Measurements from ENCODE around the gene LIN37. TPM values are rescaled to one million over a fixed set of nuclear protein-coding genes. Genes with fewer than 3 reads are reported as not detected.
A peak's percentile ranks its signal among the peaks of the same experiment; 100 is the strongest.

Gene LIN37
- total RNA-seq, 4 donors from 2014 or later = 6.8 to 31.6 (median 16.9) TPM

DNA sequence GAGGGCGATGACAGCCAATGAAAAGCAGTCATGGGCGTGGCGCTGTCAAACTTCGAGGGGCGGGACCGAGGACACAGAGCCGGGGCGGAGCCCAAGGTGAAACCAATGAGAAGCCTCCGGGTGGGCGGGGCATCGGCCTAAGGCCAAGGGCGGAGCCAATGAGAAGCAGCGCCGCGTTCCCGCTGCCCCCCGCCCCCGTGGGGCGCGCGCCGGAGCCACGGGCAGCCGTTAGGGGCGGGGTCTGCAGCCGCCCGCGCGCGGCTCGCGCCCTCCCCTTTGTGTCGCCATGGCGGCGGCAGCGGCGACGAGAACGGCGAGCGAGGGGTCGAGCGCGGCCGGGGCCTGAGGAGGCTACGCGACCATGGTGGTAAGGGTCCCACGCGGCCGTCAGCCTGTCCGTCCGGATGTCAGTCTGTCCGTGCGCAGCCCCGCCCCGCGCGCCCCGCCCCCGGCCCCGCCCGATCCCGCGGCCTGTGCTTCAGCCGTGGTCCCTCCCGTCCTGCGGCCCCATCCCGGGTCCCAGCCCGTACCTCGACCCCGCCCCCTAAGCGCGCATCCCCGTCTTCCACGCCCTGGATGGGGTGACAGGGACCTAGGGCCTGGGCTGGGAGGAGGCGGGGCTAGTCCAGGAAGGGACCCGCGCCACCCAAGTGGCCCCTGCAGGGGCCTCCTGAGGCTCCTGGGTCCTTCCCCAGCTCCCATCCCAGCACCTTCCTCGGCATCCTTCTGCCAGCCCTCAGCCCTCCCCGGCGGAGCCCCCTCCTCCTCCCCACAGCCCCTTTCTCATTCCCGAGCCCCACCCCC, 27.1 kb downstream of the LIN37 start, which contains the start of gene ARHGAP33:
TSS of gene ARHGAP33 (plus strand) at position 267 of the 804 bp plus-strand sequence. CDS start at position 362, 95 bp downstream.
- peak within 1 kb of the TSS; percentile 40 to 93 for H3K4me3 ChIP-seq
- DNase-seq = peak; percentile 99 to 100
- no peaks in the 10 kb centered on the region for H3K9me3 ChIP-seq
- H3K4me1 ChIP-seq = peaks cover 0 to 6% of the 10 kb centered on the region in 2 donors
- intact Hi-C loops (cut with DNase I; ENCODE audit: low total_unique reads) = no loop called here
- H3K27me3 ChIP-seq = no peaks in the 10 kb centered on the region
- no peaks in the 10 kb centered on the region for H3K36me3 ChIP-seq
- TF ChIP-seq, protein P1, sequence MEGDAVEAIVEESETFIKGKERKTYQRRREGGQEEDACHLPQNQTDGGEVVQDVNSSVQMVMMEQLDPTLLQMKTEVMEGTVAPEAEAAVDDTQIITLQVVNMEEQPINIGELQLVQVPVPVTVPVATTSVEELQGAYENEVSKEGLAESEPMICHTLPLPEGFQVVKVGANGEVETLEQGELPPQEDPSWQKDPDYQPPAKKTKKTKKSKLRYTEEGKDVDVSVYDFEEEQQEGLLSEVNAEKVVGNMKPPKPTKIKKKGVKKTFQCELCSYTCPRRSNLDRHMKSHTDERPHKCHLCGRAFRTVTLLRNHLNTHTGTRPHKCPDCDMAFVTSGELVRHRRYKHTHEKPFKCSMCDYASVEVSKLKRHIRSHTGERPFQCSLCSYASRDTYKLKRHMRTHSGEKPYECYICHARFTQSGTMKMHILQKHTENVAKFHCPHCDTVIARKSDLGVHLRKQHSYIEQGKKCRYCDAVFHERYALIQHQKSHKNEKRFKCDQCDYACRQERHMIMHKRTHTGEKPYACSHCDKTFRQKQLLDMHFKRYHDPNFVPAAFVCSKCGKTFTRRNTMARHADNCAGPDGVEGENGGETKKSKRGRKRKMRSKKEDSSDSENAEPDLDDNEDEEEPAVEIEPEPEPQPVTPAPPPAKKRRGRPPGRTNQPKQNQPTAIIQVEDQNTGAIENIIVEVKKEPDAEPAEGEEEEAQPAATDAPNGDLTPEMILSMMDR (IDR thresholded peaks at IDR 0.05) = peak in 1 of 4 experiments; percentile 9
- peak in 1 of 2 donors; percentile 48 for TF ChIP-seq POLR2A (IDR thresholded peaks at IDR 0.05)
- peak within 1 kb of the TSS; percentile 15 to 75 for H3K27ac ChIP-seq

DNA sequence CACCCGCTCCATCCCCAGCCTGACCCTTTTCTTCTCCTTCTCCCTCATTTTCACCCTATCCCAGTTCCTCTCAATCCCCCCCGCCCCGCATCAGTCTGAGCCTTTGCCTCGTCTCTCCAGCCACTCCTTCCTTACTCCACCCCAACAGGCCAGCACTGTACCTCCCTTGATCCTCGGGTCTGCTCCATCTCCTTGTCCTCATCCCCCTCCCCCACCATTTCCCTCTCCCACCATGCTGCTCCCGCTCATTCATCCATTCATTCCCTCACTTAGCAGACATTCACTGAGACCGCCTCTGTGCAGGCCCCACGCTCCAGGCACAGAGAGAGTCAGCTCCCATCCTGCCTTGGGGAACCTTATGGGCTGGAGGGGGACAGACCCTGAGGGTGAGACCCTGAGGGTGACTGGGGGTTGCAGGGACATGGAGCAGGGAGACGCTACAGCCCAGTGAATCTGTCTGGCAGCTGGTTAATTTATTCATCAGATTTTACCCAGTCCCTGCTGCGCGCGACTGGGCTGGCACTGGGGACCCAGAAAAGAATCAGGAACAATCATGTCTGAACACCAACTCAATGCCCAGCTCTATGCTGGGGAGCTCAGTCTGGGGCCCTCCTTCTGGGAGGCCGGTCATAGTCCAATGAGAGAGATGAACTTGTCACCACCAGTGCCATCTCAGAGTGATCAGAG, 27.9 kb downstream of the LIN37 start:
- Histone ChIP-seq H3K4me1 (peaks cover 0 to 6% of the 10 kb centered on the region in 2 donors), H3K36me3 (no peaks in the 10 kb centered on the region), H3K4me3 (peak overlapping the region; percentile 40 to 93), H3K9me3 (no peaks in the 10 kb centered on the region), H3K27ac (peak overlapping the region; percentile 15 to 75), H3K27me3 (no peaks in the 10 kb centered on the region)
- intact Hi-C loops (cut with DNase I; ENCODE audit: low total_unique reads) = no loop called here
- TF ChIP-seq POLR2A (IDR thresholded peaks at IDR 0.05) = no peak
- no peak for DNase-seq

DNA sequence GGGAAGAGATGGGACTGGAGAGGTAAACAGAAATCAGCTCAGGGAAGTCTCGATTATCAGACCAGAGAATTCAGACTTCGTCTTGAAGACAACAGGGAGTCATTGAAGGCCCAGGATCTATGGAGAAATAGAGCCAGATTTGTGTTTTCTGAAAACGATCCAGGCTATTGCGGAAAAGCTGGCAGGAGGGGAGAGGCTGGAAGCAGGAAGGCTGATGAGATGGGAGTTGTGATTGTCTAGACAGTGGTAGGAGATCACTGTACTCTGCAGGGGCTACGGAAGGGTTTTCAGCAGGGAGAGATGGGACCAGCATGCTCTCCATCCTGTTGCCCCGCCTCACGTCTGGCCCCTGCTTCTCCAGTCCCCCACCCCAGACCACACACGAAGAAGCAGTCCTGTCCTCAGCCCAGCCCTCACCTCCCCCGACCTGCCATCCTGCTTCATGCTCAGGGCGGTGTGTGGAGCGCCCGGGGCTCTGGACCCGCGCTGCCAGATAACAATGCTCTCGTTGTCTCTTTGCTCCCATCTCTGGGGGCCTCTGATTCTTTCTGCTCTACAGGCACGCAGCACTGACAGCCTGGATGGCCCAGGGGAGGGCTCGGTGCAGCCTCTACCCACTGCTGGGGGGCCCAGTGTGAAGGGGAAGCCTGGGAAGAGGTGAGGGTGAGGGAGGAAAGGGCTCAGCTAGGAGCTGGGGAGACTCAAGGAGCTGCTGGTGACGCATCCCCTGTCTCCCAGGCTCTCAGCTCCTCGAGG, 28.9 kb downstream of the LIN37 start:
- intact Hi-C loops (cut with DNase I; ENCODE audit: low total_unique reads) = no loop called here

DNA sequence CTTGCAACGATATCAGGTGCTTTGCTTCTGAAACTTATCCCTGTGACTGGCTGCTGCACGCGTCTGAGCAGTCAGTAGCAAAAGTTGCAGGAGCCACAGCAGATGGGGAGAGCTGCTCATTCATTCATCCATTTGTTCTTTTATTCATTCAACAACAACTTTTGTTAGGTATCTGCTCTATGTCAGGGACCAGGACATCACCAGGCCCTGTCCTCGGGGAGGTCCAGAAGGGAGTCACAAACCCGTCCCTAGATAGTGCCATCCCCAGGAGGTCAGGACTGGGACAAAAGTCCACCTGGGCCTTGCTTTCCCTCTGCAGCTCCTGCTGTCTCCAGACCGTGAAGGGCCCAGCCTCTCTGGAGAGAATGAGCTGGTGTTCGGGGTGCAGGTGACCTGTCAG, 29.6 kb downstream of the LIN37 start:
- Histone ChIP-seq H3K4me3 (no peak overlapping the region), H3K27ac (no peak overlapping the region), H3K36me3 (no peaks in the 10 kb centered on the region), H3K27me3 (no peaks in the 10 kb centered on the region), H3K4me1 (peaks cover 0 to 6% of the 10 kb centered on the region in 2 donors), H3K9me3 (no peaks in the 10 kb centered on the region)
- TF ChIP-seq POLR2A (IDR thresholded peaks at IDR 0.05) = no peak
- TF ChIP-seq, protein P1 (IDR thresholded peaks at IDR 0.05) = no peak
- intact Hi-C loops (cut with DNase I; ENCODE audit: low total_unique reads) = no loop called here
- no peak for DNase-seq

More for the DNA sequence above, 28.9 kb downstream of the LIN37 start:
- no peaks in the 10 kb centered on the region for H3K36me3 ChIP-seq
- no peak for TF ChIP-seq POLR2A (IDR thresholded peaks at IDR 0.05)
- TF ChIP-seq, protein P1 (IDR thresholded peaks at IDR 0.05) = no peak
- H3K9me3 ChIP-seq = no peaks in the 10 kb centered on the region
- H3K27ac ChIP-seq = no peak overlapping the region
- H3K4me3 ChIP-seq = no peak overlapping the region
- DNase-seq = no peak
- H3K4me1 ChIP-seq = peaks cover 0 to 6% of the 10 kb centered on the region in 2 donors
- H3K27me3 ChIP-seq = no peaks in the 10 kb centered on the region

DNA sequence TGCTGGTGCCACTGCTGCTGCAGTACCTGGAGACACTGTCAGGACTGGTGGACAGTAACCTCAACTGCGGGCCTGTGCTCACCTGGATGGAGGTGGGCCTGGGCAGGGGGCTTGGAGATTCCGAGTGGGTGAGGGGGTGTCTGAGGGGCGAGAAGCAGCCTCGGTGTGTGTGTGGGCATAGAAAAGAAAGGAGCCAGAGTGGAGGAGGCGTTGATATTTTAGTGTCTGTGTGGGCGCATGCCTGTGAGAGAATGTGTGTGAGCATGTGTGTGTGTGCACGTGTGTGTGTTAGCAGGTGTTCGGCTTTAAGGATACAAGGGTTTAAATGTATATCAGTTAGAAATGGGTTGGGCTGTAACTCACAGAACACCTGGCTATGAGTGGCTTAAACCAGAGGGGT, 30.7 kb downstream of the LIN37 start:
- Histone ChIP-seq H3K4me3 (no peak overlapping the region), H3K4me1 (peaks cover 0 to 6% of the 10 kb centered on the region in 2 donors), H3K36me3 (no peaks in the 10 kb centered on the region), H3K9me3 (no peaks in the 10 kb centered on the region), H3K27ac (no peak overlapping the region), H3K27me3 (no peaks in the 10 kb centered on the region)
- TF ChIP-seq, protein P1 (IDR thresholded peaks at IDR 0.05) = no peak
- TF ChIP-seq POLR2A (IDR thresholded peaks at IDR 0.05) = no peak
- no peak for DNase-seq
- intact Hi-C loops (cut with DNase I; ENCODE audit: low total_unique reads) = no loop called here
